Measurements from ENCODE around the gene SHC4.
A peak's percentile ranks its signal among the peaks of the same experiment; 100 is the strongest.

Gene SHC4

DNA sequence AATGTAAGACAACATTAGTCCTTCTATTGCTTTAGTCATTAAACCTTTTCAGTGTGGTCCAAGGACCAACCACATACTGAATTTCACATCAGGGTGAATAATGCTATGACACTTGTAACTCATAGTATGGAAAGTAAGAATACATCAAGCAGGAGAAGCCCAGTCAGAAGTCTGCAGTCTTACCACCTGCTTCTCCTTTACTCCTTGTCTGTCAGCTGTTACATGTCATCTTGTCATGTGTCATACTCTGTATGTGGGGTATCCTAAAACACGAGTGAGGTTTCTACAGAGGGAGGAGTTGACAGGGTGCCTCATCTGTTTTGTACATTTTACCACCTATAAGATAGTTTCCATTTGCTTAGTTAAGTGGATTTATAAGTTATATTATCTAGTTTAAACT lies 118.6 kb downstream of the SHC4 start:
- no peak for DNase-seq (ENCODE audit: low spot score)

DNA sequence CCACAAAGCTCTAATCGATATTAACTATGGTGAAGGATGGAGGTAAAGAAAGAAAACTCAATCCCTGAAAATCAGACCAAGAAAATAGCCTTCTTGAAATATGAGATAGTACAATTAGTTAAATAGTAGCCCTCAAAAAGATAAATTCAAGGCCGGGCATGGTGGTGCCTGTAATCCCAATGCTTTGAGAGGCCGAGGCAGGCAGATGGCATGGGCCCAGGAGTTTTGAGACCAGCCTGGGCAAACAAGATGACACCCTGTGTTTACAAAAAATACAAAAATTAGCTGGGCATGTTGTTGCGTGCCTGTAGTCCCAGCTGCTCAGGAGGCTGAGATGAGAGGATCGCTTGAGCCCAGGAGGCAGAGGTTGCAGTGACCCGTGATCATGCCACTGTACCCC lies 121.2 kb downstream of the SHC4 start:
- DNase-seq (ENCODE audit: low spot score), result no peak

DNA sequence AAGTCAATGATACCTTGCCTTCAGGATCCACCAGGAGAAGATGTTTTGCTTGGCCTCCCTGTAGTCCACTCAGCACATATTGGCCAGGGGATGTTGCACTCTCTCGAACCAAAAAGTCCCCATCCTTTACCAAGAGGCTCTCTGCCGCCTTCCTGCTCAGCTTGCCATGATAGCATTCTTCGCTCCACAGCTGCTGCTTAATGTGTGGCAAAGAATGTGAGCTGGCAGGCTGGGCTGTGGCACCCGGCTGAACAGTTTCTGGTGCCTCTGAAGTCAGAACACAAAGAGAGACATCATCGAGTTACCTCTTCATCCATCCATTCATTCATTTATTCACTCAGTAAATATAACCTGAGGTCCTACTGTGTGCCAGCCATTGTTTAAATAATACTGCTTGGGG lies 129.0 kb downstream of the SHC4 start:
- no peak for DNase-seq (ENCODE audit: low spot score)

DNA sequence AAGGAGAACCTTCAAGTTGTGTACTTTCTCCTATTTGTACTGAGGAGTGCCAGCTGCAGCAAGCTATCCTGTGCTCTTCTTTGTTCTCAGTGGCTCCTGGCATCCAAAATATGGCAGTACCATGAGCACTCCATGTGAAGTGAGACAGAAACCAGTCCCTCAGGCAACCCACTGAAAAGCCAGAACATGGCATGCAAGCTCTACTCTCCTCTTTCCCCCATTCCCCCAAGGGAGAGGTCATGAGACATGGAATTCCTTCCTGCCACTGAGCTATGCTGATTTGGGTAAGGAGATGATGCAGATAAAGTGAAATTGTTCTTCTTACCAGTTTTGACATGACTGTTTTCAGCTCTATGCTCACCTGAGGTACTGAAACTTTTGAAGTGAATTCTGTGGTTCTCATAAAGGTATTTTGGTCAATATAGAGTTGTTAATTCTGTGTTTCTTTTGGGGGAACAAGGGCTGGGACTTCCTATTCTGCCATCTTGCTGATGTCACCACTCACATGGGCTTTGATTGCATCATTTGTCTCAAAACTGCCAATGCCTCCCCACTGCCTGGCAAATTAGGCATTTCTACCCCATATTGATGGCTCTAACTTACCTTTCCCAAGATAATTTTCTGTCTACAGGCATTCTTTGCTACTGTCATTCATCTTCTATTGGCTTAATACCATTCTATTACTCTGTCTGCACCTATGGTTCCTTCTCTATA lies 130.0 kb downstream of the SHC4 start:
- DNase-seq (ENCODE audit: low spot score), result no peak

DNA sequence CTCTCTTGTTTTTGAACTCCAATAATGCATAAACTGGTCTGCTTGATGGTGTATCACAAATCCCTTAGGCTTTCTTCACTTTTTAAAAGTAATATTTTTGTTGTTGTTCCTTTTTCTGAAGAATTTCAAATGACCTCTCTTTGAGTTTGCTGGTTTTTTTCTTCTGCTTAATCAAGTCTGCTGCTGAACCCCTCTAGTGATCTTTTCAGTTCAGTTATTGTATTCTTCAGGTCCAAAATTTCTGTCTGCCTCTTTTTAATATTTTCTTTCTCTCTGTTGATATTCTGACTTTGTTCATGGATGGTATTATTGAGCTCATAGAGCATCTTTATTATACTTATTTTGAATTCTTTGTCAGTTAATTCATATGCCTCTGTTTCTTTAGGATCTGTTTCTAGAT lies 131.1 kb downstream of the SHC4 start:
- DNase-seq (ENCODE audit: low spot score), result no peak

DNA sequence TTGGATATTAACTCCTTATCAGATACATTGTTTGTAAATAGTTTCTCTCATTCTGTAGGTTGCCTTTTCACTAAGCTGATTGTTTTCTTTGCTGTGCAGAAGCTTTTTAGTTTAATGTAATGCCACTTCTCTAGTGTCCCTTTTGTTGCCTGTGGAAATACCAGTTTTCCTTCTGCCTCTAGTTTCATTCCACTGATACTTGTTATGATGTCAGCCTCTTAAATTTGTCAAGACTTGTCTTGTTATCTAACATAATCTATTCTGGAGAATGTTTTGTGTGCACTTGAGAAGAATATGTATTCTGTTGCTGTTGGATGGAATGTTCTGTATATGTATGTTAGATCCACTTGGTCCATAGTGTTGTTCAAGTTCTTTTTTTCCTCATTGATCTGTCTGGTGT lies 134.8 kb downstream of the SHC4 start:
- DNase-seq (ENCODE audit: low spot score), result no peak

DNA sequence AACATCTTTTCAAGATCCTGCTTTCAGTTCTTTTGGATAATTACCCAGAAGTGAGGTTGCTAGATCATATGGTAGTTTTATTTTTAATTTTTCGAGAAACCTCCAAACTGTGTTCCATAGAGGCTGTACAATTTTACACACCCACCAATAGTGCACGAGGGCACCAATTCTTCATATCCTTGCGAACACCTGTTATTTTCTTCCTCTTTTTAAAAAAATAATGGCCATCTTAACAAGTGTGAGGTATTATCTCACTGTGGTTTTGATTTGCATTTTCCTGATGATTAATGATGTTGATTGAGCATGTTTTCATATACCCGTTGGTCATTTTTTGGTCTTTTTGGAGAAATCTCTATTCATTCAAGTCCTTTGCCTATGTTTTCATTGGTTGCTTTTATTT lies 135.2 kb downstream of the SHC4 start:
- DNase-seq (ENCODE audit: low spot score), result no peak

DNA sequence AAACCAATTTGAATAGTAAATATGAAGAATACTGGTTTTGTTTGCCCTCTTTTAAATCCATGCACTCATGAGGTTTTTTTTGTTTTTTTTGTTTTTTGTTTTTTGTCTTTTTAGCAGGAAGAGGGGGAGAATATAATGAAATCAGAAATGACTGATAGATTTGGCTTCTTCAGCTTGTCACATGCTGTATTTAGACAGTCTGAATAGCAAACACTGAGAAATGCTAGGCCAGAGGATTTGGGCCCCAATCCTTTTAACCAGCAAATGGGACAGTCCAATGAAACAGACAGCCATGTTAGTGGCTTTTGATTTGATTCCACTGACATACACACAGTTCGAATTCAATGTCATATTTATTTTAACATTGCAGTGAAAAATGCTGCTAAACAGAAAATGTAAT lies 138.6 kb downstream of the SHC4 start:
- DNase-seq (ENCODE audit: low spot score), result peak; percentile 31

DNA sequence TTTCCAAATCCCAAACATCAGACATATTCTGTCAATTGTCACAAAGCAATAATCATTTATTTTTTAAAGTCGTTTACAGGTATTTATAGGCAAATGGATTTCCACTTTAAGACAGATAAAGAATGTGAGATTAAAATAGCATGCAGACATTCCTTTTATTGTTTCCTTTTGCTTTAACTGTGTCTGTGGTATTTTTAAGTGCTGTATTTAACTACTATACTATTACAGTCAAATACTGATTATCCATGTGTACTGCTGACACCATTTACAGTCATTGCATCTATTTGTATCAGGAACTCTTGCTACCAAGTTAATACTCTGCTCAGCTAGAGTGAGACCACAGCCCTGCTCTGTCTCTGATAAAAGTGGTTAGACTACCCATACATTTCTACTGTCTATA lies 140.0 kb downstream of the SHC4 start:
- DNase-seq (ENCODE audit: low spot score), result no peak

DNA sequence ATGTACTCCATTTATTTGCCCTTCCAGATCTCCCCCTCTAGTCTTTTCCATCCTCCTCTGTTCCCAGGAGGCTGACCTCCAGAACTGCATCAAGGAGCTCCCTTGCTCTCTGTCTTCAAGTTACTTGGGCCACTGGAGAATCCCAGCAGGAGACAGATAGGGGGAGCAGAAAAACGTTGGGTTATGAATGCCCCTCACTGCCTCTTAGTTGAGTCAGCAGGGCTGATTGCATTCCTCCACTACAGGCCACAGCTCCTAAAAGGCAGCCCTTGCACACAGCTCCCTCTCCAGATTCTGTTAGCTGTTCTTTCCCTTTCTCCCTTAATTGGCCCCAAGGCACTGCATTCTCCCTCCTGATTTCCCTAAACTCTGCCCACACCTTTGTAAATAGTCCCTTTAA lies 140.5 kb downstream of the SHC4 start:
- DNase-seq (ENCODE audit: low spot score), result no peak

DNA sequence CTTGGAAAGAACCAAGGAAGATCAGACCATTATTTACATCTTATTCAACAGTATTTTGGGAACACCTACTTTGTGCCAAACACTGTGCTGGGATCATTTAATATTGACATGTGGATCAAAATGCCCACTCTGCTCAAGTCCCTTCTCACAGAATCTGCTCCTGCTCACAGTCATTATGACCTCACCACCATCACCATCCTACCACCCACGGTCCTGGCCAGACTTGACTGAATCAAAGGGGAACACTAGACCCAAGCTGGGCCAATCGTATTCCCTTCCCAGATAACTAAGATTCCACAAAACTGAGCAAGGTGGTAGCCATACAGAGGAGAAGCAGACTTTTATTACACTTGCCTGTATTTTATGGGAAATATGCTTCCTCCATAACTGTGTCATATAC lies 149.4 kb downstream of the SHC4 start:
- DNase-seq (ENCODE audit: low spot score), result no peak

DNA sequence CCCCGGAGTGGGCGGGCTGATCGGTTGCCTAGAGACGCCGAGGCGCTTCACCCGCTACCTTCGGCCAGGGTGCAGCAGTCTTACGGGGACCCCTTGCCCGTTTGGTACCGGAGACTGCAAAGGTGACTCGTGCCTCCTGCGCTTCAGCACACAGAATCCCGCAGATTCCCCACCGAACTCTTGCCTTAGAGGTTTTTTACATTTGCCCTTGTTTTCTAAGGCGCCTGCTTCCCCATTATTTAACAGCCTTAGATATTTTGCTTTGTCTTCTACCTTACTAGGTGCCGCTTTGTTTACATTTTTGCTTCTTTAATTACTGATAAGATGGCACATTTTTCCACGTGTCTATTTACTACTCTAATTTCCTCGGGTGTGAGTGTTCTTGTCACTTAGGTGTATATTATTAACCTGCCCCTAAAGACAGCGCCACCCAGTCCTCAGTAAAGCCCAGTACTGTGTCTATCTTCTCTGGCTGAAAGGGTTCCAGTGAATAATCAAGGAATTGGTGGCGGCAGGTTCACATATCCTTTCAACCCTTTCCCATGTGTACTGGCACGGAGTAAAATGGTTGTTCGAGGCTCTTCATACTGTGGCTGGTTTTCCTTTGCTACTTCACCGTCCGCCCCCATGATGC lies 152.3 kb downstream of the SHC4 start:
- DNase-seq (ENCODE audit: low spot score), result no peak

DNA sequence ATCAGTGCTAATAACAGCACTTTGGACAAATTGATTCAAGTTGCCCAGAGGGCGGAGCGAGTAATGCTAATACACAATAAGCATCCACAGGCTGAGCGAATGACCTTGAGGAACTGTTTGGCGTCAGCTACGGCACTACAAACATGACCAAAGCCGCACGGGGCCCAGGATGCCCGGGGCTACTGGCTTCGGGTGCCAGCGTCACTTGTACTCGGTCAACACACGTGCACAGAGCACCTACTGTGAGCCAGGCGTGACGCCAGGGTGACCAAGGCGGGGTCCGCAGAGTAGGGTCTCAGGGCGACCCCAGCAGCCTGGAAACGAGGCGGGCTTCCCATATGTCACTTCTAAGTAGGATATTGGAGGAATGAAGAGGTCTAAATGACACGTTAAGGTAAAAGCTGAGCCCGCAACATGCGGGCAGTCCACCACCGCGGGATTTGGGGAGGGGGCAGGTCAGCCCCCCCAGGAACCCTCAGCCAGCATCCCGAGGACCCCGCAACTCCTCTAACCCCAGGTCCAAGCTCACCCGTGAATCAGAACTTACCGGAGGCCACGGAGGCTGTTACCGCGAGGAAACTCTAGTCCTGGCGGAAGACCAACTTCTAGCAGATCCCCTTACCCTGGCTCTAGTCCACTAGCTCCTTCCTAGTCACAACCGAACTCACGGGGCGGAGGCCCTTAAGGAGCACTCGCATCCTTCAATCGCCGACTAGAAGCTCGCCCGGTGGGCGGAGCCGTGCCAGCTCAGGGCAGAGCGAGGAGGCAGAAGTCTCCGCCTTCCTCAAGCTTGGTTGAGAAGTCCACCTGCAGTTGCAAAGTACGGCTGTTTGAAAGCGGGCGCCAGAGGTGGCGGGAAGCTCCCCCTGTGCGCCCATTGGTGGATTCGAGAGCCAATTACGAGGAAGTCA lies 153.1 kb downstream of the SHC4 start, which contains the start of gene CEP152:
Gene CEP152, minus strand, starts transcription at position 656 of the 911 bp plus-strand sequence. CDS start 5,420 bp downstream, outside the sequence.
- peak; percentile 98 for DNase-seq (ENCODE audit: low spot score)

DNA sequence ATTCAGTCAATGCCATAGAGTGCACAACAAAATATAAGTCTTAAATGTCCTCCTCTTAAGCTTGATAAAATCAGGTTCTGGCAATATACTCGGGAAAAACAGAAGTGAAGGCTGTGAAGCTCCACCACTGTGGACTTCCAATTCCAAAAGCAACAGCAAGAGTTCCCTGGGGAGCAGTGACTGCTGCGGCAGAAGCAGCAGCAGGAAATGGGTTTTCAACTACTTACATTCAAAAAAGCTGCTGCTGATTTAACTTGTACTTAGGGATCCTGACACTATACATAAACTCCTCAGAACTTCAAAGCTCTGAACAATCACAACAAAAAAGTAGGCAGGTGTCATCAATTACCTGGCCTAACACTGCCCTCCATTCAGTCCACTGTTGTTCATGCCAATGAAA lies 157.6 kb downstream of the SHC4 start:
- DNase-seq (ENCODE audit: low spot score), result no peak

DNA sequence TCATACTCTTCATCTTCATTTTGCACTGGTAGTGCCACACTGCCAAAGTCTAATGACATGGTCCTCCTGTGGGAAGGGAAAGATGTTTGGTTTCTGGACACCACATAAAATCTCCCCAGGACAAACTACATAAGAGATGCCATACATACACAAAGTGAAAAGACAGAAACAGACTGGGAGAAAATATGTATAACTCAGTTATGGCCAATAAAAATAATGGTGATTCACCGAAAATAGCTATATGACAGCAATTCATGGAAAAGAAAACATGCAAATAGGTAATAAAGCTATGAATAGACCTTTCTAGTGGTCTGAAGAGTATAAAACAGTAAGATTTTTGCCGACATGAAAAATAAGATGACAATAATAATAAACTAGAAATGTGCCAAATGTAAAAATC lies 158.1 kb downstream of the SHC4 start:
- DNase-seq (ENCODE audit: low spot score), result no peak

DNA sequence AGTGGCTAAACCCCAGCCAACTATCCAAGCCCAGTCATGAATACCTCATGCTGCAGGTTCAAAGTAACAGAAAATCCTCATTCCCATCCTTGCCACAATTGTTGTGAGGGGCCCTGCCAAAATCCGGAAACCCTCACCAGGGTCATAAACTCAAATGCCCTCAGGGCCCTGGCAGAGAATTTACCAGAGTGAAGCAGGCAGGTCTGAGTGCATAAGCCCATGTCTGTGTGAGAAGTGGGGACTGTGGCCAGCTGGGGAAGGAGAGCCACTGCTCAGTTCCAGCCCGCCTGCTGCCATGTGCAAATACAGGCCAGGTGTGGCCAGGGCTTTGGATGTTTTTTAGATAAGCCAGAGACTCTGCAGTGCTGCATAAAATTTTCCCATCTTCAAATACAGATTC lies 159.8 kb downstream of the SHC4 start:
- DNase-seq (ENCODE audit: low spot score), result no peak

DNA sequence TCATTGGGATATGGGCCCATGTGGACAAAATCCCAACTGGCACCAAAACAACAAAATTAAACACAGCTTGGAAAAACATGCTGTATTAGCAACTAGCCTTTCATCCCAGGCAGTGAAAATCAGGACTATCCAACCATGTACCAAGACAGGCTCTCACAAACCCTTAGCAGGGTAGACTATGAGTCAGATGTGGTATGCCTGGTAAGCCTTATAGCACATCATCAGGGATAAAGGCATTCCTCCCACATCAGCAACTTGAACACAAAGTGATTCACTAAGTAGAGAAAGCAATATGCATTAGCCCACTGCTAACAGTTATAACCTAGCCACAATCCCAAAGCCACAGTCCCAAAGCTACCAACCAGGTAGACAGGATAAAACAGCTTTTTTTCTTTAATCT lies 160.9 kb downstream of the SHC4 start:
- no peak for DNase-seq (ENCODE audit: low spot score)

DNA sequence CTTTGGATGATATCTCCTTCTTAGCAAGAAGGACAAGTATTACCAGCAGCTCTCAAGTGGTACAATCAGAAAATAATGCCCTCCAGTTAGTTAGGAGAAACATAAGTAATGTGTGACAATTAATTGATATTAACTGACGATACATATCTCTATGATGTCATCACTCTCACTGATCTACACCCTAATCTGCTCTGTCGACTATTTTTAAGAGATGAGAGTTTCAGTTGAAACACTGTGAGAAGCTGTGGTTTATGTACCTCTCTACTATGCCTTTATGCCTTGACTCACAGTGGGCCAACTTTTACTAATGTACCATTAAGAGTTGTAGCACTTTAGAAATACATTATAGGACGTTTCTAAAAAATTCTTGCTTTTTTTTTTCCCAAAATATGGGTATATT lies 161.5 kb downstream of the SHC4 start:
- DNase-seq (ENCODE audit: low spot score), result no peak

DNA sequence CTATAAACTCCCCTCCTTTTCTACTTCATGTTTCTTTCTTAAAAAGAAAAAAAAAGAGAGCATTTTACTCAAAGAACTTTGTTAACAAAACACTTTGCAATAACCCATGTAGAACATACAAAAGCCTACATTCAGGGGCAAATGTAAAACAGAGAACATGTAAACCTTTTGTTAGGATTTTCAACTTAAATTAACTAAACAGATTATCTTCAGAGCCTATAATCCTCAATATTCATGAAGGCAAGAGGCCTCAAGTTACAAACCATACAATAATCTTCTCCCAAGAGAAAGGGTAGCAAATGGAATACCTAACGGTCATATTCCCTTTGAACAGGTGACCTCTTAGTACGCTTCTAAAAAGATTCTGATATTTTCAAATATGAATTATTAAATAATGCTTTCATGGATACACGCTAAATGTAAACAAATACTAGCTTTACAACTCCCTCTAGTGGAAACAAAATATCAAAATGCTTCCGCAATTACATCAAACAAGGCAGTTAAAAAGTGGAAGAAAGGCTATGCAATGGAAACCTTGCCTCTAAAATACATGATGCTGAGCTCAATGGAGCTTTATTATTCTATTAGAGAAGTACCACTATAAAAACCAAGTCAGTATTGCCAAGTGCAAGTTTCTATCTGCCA lies 162.8 kb downstream of the SHC4 start:
- DNase-seq (ENCODE audit: low spot score), result peak; percentile 43

DNA sequence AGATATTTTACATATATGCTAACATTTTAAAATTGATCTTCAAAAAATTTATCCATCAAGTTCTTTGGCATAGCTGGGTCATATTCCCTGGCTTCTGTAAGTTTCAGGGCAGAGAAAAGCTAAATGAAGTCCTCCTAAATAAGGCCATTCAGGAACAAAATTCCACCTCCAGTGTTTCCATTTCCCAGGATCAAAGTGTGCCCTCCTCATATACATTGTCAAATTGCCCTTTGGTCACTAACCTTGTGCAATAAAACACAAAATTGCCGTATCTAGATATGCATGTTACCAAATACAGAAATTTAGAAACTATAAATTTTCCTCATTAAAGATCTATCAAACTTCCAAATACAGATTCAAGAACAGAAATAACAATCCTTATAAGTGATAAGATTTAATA lies 163.5 kb downstream of the SHC4 start:
- no peak for DNase-seq (ENCODE audit: low spot score)

DNA sequence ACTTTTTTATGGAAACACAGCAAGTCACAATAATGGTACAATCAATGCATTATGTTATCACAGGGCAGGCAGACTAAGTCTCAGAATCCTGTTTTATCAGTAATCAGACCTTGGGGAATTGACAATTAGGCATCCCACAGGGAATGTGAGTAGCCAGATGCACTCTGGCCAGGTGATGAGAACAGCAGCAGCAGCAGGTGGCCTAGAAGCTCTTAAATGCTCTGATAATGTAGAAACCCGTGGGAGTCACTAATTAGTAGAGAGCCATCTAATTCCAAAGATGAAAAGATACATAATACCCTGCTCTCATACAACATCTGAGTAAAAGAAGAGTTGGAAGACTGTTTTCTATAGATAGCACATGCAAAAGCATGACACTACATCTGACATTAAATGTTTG lies 165.4 kb downstream of the SHC4 start:
- no peak for DNase-seq (ENCODE audit: low spot score)

DNA sequence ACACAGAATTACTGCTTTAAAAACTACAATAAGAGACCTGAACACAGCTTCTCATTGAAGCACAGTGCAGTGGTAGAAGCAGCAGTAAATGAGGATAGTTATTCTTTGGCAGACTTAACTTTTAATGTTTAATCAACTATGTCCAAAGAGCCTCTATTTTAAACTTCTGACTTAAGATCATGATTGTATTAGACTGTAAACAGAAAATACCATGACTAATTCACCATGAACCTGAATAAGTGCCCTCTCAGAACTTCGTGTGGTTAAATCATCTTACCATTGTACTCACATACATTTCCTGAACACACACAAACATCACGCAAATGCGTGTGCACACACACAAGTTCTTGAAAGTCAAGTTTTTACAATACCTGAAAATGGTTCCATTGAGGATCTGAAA lies 166.8 kb downstream of the SHC4 start:
- no peak for DNase-seq (ENCODE audit: low spot score)

All from Ammon's horn (tissue), 1 donor.